Activated CD4-positive, CD25-positive, alpha-beta regulatory T cell treated with anti-CD3 and anti-CD28 coated beads, Interleukin-2, amount 50 U/mL, for 16 hours (primary cell): ENCODE measurements around the gene METRNL.
"Not testable (repeated sequence)": the region's sequence is repeated elsewhere in the genome, so short reads cannot be mapped to it uniquely, and the experiment has no call there.

Experiments used
- DNase-seq: peaks from one replicate; pipeline ENCODE4 v3.0.0-alpha.2; 2020; ENCODE audit warnings: low read depth, low spot score

METRNL gene

GRCh38 chr17:83106913-83107655 is 27.7 kb downstream of the METRNL start:
- DNase-seq: no peak

GRCh38 chr17:83107656-83108048 is 28.2 kb downstream of the METRNL start:
- no peak for DNase-seq

- no peak for DNase-seq
Observed at GRCh38 chr17:83108709-83109108, 29.3 kb downstream of the METRNL start.

- DNase-seq: no peak
Observed at GRCh38 chr17:83109386-83109785, 30.0 kb downstream of the METRNL start.

DNA sequence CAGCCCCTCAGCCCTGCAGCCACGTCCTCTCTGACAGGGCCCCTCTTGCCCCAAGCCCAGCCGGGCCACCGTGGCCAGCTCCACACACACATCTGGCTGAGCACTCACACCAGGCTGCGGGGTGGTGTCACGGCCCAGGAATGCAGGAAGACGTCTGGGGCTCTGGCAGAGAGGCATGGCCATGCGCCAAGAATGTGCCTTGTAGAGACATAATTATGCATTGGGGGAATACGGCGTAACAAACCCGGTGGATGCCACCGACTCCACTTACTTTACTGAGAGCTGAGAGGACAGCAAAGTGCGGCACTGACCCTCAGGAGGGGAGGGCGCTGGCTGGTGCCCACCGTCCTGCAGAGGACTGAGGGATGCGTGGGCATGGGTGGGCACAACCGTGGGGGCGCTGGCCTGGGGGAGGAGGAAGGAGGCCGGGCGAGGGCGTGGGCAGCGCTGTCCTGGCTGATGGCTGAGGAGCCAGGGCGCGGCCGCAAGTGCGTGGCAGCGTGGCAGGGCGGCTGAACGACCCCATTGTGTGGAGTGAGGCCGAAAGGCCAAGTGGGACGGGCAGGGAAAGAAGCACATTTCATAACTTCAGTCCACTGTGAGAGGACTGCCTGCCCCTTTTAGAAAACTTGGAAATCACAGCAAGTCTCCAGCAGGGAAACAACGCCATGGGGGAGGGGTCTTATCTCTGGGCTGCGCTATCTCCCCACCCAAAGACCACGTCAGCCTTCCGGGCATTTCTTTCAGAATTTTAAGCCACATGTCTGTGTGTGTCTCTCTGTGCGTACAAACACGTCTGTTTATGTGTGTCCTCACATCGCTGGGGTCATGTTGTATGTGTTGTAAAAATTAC is 30.6 kb downstream of the METRNL start:
- no peak for DNase-seq

DNA sequence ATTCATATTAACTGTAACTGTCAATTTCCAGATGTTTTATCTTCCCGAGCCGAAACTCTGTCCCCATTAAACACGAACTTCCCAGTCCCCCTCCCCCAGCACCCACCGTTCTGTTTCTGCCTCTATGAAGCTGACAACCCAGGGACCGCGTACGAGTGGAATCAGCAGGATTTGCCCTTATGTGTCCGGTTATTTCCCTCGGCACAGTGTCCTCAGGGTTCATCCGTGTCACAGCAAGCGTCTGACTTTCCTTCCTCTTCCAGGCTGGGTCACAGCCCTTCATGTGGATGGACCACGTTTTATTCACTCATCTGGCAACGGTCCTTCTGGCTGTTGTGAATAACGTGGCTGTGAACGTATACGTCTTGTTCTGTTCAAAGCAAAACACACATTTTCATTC is 31.3 kb downstream of the METRNL start:
- no peak for DNase-seq

DNA sequence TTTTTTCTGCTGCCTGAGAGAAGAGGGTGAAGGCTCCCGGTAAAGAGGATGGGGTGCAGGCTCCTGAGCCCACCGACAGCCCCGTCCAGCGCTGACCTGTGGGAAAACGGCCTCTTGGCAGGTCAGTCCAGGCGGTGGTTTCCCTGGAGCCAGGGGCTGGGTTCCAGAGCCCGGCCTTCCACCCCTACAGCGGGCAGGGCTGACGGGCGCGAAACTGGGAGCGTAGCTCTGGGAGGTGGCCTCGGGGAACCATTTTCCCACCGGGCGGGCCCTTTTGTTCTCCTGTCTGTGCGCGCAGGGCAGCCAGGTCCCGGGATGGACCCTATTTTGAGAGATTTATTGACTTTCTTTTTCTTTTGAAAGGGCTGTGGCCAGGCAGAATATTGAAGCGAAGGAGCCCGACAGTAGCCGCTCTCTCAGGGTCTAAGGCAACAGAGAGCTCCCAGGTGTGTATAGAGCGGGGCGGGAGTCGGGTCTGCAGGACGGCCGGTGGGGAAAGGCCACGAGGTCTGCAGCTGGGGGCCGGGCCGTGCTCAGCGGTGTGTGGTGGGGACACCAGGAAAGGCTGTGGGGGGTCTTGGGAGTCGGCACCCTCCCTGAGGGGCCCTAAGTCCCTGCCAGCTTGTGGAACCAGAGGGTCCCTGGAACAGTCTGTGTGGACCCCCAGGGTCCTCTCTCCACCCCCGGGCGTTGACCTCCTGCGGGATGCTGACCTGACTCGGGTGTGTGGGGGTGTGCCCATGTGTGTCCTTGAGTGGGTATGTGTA is 32.3 kb downstream of the METRNL start:
- DNase-seq: no peak

- DNase-seq: no peak
Observed at GRCh38 chr17:83113381-83113780, 34.0 kb downstream of the METRNL start.

- DNase-seq: no peak
Observed at GRCh38 chr17:83113792-83114191, 34.4 kb downstream of the METRNL start.

DNA sequence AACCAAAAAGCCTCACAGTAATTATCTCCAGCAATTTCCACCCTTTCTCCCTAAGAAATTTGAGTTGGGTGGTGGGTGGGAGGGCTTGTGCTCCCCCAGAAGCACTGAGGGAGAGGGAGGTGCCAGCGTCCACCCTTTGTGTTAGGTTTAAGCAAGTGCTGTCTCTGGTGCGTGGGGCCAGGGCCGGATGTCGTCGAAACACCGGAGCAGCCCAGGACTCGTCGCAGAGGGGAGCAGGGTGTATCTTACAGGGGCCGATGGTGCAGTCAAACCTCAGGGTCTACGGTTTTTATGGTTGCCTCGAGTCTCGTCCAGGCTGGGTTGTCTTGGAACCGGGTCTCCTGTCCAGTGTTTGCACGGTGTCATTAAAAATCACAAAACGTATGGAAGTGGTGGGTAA is 35.3 kb downstream of the METRNL start:
- DNase-seq: no peak

DNA sequence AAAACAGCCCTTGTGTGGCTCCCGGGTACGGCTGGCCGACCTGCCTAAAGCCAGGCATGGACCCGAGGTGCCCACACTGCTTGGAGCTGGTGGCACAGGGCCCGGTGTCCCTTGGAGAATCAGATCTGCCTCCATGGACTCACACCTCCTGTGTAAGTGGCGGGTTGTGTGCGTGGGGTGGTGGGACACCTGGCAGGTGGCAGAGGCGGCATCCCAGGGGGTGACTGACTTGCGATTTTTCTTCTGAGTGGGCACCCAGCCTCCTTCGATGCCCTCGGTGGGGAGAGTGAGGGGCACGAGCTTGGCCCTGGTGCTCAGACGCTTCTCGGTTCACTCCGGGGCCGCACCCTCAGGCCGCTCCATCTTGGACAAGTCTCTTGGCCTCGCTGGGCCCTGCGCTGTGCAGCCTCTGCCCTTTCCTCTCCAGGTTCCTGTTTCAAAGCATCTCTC is 35.8 kb downstream of the METRNL start:
- no peak for DNase-seq

- DNase-seq: no peak
Observed at GRCh38 chr17:83115832-83116231, 36.4 kb downstream of the METRNL start.

- DNase-seq: no peak
Observed at GRCh38 chr17:83116311-83116771, 36.9 kb downstream of the METRNL start.

DNA sequence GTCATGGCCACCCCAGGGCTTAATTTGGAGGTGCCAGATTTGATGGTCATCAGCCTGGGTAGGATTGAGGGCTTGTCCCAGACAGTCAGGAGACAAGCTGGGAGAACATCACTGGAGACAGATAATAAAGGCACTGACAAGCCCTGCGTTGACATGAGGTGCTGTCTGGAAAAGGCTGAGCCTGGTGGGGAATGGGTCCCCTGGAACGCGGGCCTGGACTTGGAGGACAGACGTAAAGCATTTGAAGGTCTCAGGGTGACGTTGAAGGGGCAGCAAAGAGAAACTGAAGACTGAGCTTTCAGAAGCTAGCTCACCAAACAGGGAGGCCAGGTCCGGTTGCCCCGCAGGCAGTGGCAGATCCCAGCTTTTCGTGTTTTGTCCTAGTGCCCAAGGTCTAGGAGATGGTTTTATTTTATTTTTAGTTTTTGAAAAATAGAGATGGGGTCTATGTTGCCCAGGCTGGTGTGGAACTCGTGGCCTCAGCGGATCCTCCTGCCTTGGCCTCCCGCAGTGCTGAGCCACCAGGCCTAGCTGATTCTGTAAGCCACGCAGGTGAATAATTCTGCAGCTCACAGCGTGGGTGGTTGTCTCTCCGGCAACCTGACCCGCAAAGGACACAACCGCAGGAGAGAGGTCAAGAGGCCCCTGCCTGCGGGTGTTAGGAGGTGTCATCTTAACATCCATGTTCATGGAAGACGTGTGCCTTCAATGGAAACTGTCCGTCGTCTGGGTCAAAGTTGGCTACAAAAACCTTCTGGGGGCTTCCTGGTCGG is 37.6 kb downstream of the METRNL start:
- no peak for DNase-seq

- DNase-seq: no peak
Observed at GRCh38 chr17:83117583-83117982, 38.2 kb downstream of the METRNL start.

DNA sequence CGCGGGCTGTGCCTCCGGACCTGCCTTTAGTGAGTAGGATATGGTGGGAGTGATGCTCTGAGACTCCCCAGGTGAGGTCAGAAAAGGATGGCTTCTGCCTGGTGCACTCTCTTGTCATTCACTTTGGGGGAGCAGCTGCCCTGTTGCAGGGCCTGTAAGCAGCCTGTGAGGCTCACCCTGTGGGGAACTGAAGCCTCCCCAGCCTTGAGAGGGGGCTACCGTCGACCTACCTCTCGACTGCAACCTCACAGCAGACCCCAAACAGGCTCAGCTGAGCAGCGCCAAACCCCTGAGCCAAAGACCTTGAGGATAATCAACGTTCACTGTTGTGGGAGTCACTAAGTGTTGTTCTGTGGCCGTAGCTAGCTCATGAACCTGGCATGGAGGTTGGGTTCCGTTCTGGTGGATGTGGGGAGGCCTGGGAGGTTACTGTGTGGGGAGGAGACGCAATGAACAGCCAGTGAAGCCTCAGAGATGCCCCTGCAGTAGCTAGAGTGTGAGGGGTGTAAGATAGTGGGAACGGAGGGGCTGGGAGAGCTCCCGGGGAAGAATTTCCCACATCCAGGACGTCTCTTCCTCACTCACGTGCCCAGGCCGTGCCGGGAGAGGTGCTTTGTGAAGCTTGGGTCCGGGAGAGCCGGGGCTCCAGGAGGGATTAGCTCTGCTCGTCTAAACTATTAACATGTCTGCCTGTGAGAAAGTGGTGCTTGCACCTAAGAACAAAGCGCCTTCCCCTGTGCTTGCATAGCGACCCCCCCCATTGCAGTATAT is 38.8 kb downstream of the METRNL start:
- DNase-seq: no peak

DNA sequence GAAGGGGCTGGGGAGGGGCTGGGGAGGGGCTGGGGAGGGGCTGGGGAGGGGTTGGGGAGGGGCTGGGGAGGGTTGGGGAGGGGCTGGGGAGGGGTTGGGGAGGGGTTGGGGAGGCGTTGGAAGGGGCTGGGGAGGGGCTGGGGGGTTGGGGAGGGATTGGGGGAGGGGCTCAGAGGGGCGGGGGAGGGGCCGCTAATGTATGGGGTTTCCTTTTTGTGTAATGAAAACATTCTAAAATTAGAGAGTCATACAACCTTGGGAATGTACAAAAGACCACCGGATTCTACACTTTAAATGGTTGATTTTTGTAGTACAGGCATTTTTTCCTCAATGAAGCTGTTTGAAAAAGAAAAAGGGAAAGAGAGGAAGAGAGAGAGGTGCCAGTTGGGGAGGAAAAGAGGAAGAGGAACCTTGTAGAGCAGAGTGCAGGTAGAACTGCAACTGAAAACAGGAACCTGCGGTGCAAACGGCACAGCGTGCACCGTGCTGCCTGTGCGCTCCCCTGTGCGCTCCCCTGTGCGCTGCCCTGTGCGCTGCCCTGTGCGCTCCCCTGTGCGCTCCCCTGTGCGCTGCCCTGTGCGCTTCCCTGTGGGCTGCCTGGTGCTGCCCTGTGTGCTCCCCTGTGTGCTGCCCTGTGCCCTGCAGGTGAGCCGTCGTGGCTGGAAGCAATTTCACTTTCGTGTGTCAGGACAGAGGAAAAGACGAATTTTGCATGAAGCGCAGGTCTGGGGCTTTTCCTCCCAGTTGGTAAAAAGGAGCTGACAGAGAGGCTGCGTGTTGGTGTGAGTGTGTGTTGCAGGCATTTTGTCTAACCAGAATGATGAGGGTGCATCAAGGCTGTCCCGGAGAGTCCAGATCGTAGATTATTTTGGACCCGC is 40.8 kb downstream of the METRNL start:
- no peak for DNase-seq

DNA sequence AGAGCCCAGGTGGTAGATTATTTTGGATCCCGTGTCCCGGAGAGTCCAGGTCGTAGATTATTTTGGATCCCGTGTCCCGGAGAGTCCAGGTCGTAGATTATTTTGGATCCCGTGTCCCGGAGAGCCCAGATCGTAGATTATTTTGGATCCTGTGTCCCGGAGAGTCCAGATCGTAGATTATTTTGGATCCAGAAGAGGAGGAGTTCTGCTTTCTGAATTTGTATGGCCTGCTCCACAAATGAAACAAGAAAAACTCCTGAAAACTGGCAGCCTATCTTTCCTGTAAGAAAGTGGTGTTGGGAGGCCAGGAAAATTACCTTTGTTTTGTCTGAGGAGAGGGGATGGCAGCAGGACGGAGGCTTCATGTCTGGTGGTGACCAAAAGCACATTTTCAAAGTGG is 42.1 kb downstream of the METRNL start:
- not testable (repeated sequence) for DNase-seq
